Measurements from ENCODE around the gene RLBP1. TPM values are rescaled to one million over a fixed set of nuclear protein-coding genes. Genes with fewer than 3 reads are reported as not detected.

The RLBP1 gene
- total and polyA plus RNA-seq, 9 of the 15 experiments (the other 6 are each of a cell fraction or from before 2014, with no cell fraction given) = 0.05 TPM; not detected in 8

DNA sequence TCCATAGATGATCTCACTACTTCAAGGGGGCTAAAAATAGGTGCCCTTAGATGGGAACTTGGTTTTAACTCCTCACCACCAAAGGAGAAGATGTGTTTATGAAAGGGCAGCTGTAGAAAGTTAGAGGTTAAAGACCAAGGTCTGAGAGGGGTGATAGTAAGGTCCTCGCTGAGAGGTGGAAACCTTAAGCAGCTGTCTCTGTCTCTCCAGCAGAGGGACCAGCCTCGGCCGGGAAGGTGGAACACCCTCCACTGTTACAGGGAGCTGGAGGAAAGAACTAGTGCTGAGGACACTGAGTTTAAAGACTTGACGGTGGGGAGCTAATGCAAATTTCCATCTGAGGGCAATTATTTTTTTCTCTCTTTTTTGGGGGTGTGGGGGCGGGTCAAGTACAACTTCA is 8.9 kb upstream of the RLBP1 start (continued):
- TF ChIP-seq, protein P1, sequence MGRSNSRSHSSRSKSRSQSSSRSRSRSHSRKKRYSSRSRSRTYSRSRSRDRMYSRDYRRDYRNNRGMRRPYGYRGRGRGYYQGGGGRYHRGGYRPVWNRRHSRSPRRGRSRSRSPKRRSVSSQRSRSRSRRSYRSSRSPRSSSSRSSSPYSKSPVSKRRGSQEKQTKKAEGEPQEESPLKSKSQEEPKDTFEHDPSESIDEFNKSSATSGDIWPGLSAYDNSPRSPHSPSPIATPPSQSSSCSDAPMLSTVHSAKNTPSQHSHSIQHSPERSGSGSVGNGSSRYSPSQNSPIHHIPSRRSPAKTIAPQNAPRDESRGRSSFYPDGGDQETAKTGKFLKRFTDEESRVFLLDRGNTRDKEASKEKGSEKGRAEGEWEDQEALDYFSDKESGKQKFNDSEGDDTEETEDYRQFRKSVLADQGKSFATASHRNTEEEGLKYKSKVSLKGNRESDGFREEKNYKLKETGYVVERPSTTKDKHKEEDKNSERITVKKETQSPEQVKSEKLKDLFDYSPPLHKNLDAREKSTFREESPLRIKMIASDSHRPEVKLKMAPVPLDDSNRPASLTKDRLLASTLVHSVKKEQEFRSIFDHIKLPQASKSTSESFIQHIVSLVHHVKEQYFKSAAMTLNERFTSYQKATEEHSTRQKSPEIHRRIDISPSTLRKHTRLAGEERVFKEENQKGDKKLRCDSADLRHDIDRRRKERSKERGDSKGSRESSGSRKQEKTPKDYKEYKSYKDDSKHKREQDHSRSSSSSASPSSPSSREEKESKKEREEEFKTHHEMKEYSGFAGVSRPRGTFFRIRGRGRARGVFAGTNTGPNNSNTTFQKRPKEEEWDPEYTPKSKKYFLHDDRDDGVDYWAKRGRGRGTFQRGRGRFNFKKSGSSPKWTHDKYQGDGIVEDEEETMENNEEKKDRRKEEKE (IDR thresholded peaks at IDR 0.05; ENCODE audit: borderline replicate concordance in 1 of 2, control insufficient read depth in 1 of 2, low read depth in 2 of 2, low read length in 1 of 2) = no peak
- TF ChIP-seq PRPF4 (IDR thresholded peaks at IDR 0.05; ENCODE audit: insufficient read depth, low read depth, low read length, poor library complexity, severe bottlenecking) (no peak), CBFA2T3 (IDR thresholded peaks at IDR 0.05) (0 out of 2 replicates have a peak, but pooled peaks have one; percentile 6), CEBPG (CRISPR knock-in tag; IDR thresholded peaks at IDR 0.05) (no peak), CEBPG (tag; conservative IDR thresholded peaks at IDR 0.05 in 1 of 2, IDR thresholded peaks at IDR 0.05 in 1 of 2) (no peak)

DNA sequence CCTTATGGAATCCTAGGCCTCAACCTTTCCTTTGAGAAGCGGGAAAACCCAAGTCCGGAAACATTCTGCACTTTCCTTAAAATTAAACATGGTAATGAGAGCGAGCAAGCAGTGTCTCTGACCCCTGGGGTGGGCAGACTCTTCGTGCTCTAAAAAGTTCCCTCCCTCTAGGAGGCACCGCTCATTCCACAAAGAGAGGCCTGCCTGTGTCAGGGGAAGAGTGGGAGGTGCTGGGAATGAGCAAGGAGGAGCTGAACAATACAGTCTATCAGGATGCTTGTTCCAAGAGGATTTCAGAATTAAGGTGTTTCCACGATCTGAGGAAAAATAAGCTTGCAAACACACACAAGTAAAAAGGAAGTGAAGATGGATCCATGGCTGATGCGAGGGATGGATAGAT is 6.0 kb upstream of the RLBP1 start:
- H3K4me1 ChIP-seq (replicated peaks in 1 of 2; ENCODE audit: control insufficient read depth in 2 of 2, insufficient read depth in 2 of 2, low read length in 2 of 2) = peaks cover 12 to 20% of the 10 kb centered on the region in 2 experiments; a peak in 4 of 5 replicates
- no peaks in the 10 kb centered on the region for H3K36me3 ChIP-seq (ENCODE audit: control insufficient read depth, insufficient read depth, low read length)
- ChIA-PET POLR2A (interaction anchor here (0.6 kb wide), 1 partner anchor 110 kb away, joined by 3 read pairs; no protein-coding TSS in a partner anchor), CTCF (ENCODE audit: low intra/inter-chr PET ratio) (no interaction called here)
- H3K4me2 ChIP-seq (ENCODE audit: insufficient read depth, low read length) = no peak overlapping the region
- no peaks in the 10 kb centered on the region for H3K27me3 ChIP-seq (ENCODE audit: control insufficient read depth in 2 of 2, insufficient read depth in 2 of 2, low read length in 2 of 2)
- H2AFZ ChIP-seq (ENCODE audit: low read depth, low read length) = no peak overlapping the region
- peak in 1 of 4 experiments; percentile 11 for DNase-seq (ENCODE audit: extremely low read depth in 1 of 4, low spot score in 3 of 4)
- WGBS (ENCODE audit: insufficient coverage, low coverage, missing lambda C conversion rate) = 68% methylated on average over 7 of the region's 7 CpGs
- in situ Hi-C loops (cut with MboI) (no loop called here), intact Hi-C loops (cut with micrococcal nuclease) (no loop called here)
- no peaks in the 10 kb centered on the region for H3K79me2 ChIP-seq (ENCODE audit: control insufficient read depth, insufficient read depth, low read length)
- H4K20me1 ChIP-seq (replicated peaks; ENCODE audit: control insufficient read depth, insufficient read depth, low read length) = no peaks in the 10 kb centered on the region
- H3K27ac ChIP-seq (ENCODE audit: extremely low read depth, low read depth, low read length) = no peak overlapping the region
- H3K9ac ChIP-seq (ENCODE audit: insufficient read depth in 1 of 2, low read depth in 2 of 2, low read length in 2 of 2) = no peak overlapping the region
- ATAC-seq = no peak
- no peaks in the 10 kb centered on the region for H3K9me1 ChIP-seq (ENCODE audit: control insufficient read depth, insufficient read depth, low read length)
- no peak for FAIRE-seq
- H3K9me3 ChIP-seq (replicated peaks; ENCODE audit: control insufficient read depth, insufficient read depth, low read depth, low read length) = no peaks in the 10 kb centered on the region
- no TSS peak for BruUV-seq (replicated peaks)
- H3K4me3 ChIP-seq = no peak overlapping the region
- TF ChIP-seq, protein P2, sequence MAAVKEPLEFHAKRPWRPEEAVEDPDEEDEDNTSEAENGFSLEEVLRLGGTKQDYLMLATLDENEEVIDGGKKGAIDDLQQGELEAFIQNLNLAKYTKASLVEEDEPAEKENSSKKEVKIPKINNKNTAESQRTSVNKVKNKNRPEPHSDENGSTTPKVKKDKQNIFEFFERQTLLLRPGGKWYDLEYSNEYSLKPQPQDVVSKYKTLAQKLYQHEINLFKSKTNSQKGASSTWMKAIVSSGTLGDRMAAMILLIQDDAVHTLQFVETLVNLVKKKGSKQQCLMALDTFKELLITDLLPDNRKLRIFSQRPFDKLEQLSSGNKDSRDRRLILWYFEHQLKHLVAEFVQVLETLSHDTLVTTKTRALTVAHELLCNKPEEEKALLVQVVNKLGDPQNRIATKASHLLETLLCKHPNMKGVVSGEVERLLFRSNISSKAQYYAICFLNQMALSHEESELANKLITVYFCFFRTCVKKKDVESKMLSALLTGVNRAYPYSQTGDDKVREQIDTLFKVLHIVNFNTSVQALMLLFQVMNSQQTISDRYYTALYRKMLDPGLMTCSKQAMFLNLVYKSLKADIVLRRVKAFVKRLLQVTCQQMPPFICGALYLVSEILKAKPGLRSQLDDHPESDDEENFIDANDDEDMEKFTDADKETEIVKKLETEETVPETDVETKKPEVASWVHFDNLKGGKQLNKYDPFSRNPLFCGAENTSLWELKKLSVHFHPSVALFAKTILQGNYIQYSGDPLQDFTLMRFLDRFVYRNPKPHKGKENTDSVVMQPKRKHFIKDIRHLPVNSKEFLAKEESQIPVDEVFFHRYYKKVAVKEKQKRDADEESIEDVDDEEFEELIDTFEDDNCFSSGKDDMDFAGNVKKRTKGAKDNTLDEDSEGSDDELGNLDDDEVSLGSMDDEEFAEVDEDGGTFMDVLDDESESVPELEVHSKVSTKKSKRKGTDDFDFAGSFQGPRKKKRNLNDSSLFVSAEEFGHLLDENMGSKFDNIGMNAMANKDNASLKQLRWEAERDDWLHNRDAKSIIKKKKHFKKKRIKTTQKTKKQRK (IDR thresholded peaks at IDR 0.05; ENCODE audit: borderline replicate concordance, low read depth, low read length) = no peak
- TF ChIP-seq CEBPG (CRISPR knock-in tag; IDR thresholded peaks at IDR 0.05) (no peak), CEBPG (tag; conservative IDR thresholded peaks at IDR 0.05 in 1 of 2, IDR thresholded peaks at IDR 0.05 in 1 of 2) (no peak), SRSF1 (IDR thresholded peaks at IDR 0.05; ENCODE audit: low read depth, low read length) (no peak), BACH1 (tag; IDR thresholded peaks at IDR 0.05) (no peak), TBL1XR1 (IDR thresholded peaks at IDR 0.05; ENCODE audit: low read length in 2 of 2) (no peak), MECOM (CRISPR knock-in tag; IDR thresholded peaks at IDR 0.05) (no peak), ZNF197 (CRISPR knock-in tag; IDR thresholded peaks at IDR 0.05; ENCODE audit: low read depth) (no peak), RBBP5 (IDR thresholded peaks at IDR 0.05; ENCODE audit: borderline replicate concordance, insufficient read depth, low read length, poor library complexity, severe bottlenecking) (no peak), ZNF764 (CRISPR knock-in tag; IDR thresholded peaks at IDR 0.05; ENCODE audit: low read depth) (no peak)

Measured in K562 (cell line).